ENCODE results near the gene WBP2. TPM values are rescaled to one million over a fixed set of nuclear protein-coding genes. Genes with fewer than 3 reads are reported as not detected.

The WBP2 gene
- total RNA-seq: 29.7 and 39.2 TPM in 2 replicates

GRCh38 chr17:75855310-75856061, at the start of gene WBP2:
WBP2 (minus strand) TSS chr17:75855335; CDS start chr17:75855297, 38 bp downstream.

GRCh38 chr17:75896415-75897159, 41.5 kb upstream of the WBP2 start, which contains the start of gene TRIM65:
TRIM65 (minus strand) TSS chr17:75896951; CDS start chr17:75896937, 14 bp downstream.

GRCh38 chr17:75878174-75878998, 23.3 kb upstream of the WBP2 start, which contains the start of gene TRIM47:
TRIM47 (minus strand) TSS chr17:75878581; CDS start chr17:75878548, 33 bp downstream.

GRCh38 chr17:75843577-75844529, 11.3 kb downstream of the WBP2 start, which contains the start of gene UNC13D:
UNC13D (minus strand) TSS chr17:75844404; CDS start chr17:75844337, 67 bp downstream.

Other genes with a start within 250 kb of the WBP2 start
- gene SMIM5, start 221.9 kb downstream of the WBP2 start, total RNA-seq: not detected in 2 replicates
- 16.0 and 19.9 TPM in 2 replicates for gene RECQL5, start 188.2 kb downstream of the WBP2 start, total RNA-seq
- gene SAP30BP, start 188.0 kb downstream of the WBP2 start, total RNA-seq: 41.9 and 72.0 TPM in 2 replicates
- gene ITGB4, start 133.9 kb downstream of the WBP2 start, total RNA-seq: 0.09 and 0.30 TPM in 2 replicates
- gene GALK1, start 90.1 kb downstream of the WBP2 start, total RNA-seq: 22.2 and 27.9 TPM in 2 replicates
- 13.1 and 15.9 TPM in 2 replicates for gene UNK, start 70.5 kb downstream of the WBP2 start, total RNA-seq
- gene UNC13D, start 10.9 kb downstream of the WBP2 start, total RNA-seq: 0.83 and 2.4 TPM in 2 replicates
- 3.9 and 6.6 TPM in 2 replicates for gene TRIM47, start 23.2 kb upstream of the WBP2 start, total RNA-seq
- 19.0 and 19.1 TPM in 2 replicates for gene TRIM65, start 41.6 kb upstream of the WBP2 start, total RNA-seq
- 31.2 and 37.1 TPM in 2 replicates for gene MRPL38, start 49.5 kb upstream of the WBP2 start, total RNA-seq
- gene FBF1, start 85.7 kb upstream of the WBP2 start, total RNA-seq: 13.2 and 14.0 TPM in 2 replicates
- gene ACOX1, start 123.8 kb upstream of the WBP2 start, total RNA-seq: 71.0 and 92.1 TPM in 2 replicates
- gene TEN1, start 123.9 kb upstream of the WBP2 start, total RNA-seq: 12.6 and 13.7 TPM in 2 replicates
- gene CDK3, start 145.5 kb upstream of the WBP2 start, total RNA-seq: 2.7 and 5.2 TPM in 2 replicates
- not detected in 2 replicates for gene EVPL, start 172.0 kb upstream of the WBP2 start, total RNA-seq
- 41.3 and 66.1 TPM in 2 replicates for gene SRP68, start 217.2 kb upstream of the WBP2 start, total RNA-seq
- not detected in 2 replicates for gene GALR2, start 219.4 kb upstream of the WBP2 start, total RNA-seq
- under 0.01 TPM in 1 of 2 replicates, not detected in the other for gene ZACN, start 223.8 kb upstream of the WBP2 start, total RNA-seq
- 89.7 and 107 TPM in 2 replicates for gene EXOC7, start 248.5 kb upstream of the WBP2 start, total RNA-seq